ENCODE results near the gene TEX35.

- no peak for TF ChIP-seq ZBTB33 (IDR thresholded peaks at IDR 0.05)
- TF ChIP-seq RAD21 (IDR thresholded peaks at IDR 0.05) = no peak
- TF ChIP-seq CTCF (IDR thresholded peaks at IDR 0.05; ENCODE audit: low read depth, low read length, missing input control) = no peak
- TF ChIP-seq TAF1 (conservative IDR thresholded peaks at IDR 0.05) = no peak
- TF ChIP-seq YY1 (IDR thresholded peaks at IDR 0.05) = no peak
- TF ChIP-seq HNF4A (conservative IDR thresholded peaks at IDR 0.05) = no peak
- no peak for TF ChIP-seq ATF3 (IDR thresholded peaks at IDR 0.05)
- TF ChIP-seq SP1 (IDR thresholded peaks at IDR 0.05) = no peak
These were observed 39.0 kb downstream of the TEX35 start for GRCh38 chr1:178551940-178552339.
